ENCODE results near the gene OR10A4.

Gene OR10A4

DNA sequence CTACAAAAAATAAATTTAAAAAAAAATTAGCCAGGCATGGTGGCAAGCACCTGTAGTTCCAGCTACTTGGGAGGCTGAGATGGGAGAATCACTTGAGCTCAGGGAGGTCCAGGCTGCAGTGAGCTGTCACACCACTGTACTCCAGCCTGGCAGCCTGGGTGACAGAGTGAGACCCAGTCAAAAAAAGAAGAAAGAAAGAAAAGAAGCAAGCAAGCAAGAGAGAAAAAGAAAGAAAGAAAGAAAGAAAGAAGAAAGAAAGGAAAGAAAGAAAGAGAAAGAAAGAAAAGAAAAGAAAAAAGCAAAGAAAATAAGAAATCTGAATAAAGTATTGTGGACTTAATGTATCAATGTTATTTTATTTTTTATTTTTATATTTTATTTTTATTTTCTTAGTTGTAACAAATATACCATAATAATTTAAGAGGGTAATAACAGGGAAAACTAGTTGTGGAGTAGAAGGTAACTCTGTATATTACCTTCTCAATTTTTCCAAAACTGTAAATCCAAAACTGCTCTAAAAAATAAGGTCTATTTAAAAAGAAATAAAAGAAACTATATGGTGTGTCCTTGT lies 48.7 kb downstream of the OR10A4 start:
- peak overlapping the region in 1 of 3 experiments; percentile 37 for H3K27ac Mint-ChIP-seq
- peaks cover 8% of the 10 kb centered on the region for H3K4me1 Mint-ChIP-seq
- TF ChIP-seq, protein P1, sequence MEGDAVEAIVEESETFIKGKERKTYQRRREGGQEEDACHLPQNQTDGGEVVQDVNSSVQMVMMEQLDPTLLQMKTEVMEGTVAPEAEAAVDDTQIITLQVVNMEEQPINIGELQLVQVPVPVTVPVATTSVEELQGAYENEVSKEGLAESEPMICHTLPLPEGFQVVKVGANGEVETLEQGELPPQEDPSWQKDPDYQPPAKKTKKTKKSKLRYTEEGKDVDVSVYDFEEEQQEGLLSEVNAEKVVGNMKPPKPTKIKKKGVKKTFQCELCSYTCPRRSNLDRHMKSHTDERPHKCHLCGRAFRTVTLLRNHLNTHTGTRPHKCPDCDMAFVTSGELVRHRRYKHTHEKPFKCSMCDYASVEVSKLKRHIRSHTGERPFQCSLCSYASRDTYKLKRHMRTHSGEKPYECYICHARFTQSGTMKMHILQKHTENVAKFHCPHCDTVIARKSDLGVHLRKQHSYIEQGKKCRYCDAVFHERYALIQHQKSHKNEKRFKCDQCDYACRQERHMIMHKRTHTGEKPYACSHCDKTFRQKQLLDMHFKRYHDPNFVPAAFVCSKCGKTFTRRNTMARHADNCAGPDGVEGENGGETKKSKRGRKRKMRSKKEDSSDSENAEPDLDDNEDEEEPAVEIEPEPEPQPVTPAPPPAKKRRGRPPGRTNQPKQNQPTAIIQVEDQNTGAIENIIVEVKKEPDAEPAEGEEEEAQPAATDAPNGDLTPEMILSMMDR (IDR thresholded peaks at IDR 0.05; ENCODE audit: unreplicated experiment in 3 of 3) = no peak
- H3K27me3 Mint-ChIP-seq (ENCODE audit: low read depth) = peaks cover 5% of the 10 kb centered on the region
- H3K4me3 Mint-ChIP-seq = peak overlapping the region; percentile 22 to 96 (median 64)
- no peaks in the 10 kb centered on the region for H3K36me3 Mint-ChIP-seq (ENCODE audit: low read depth)
- H3K9me3 Mint-ChIP-seq = no peaks in the 10 kb centered on the region

DNA sequence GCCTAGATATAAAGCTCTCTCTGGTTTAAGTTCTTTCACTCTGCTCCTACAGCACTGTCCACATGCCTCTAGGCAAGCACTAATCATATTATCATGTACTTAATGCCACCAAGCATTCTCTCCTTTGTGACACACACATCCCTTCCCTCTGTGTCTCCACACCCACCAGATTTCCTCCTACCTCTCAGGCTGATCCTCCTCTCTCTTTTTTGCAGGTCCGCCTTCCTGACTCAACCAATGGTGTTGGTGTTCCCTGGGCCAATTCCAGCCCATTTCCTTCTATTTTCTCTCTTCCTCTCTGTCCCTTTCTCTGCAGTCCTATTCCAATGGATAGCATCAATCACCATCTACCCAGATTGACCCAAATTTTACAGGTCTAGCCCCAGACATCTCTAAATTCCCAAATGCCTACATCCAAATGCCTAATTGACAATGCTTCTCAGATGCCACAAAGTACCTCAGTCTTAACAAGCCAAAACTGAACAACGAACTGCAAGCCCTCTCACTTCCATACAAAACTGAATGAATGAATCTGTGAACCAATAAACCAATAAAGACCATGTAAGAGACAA lies 49.3 kb downstream of the OR10A4 start:
- TF ChIP-seq, protein P1 (IDR thresholded peaks at IDR 0.05; ENCODE audit: unreplicated experiment in 3 of 3) = no peak
- peaks cover 5% of the 10 kb centered on the region for H3K27me3 Mint-ChIP-seq (ENCODE audit: low read depth)
- H3K4me3 Mint-ChIP-seq = peak overlapping the region; percentile 95 to 96 (median 96)
- H3K4me1 Mint-ChIP-seq = peaks cover 8% of the 10 kb centered on the region
- H3K9me3 Mint-ChIP-seq = no peaks in the 10 kb centered on the region
- no peaks in the 10 kb centered on the region for H3K36me3 Mint-ChIP-seq (ENCODE audit: low read depth)
- peak overlapping the region; percentile 11 to 37 (median 20) for H3K27ac Mint-ChIP-seq

DNA sequence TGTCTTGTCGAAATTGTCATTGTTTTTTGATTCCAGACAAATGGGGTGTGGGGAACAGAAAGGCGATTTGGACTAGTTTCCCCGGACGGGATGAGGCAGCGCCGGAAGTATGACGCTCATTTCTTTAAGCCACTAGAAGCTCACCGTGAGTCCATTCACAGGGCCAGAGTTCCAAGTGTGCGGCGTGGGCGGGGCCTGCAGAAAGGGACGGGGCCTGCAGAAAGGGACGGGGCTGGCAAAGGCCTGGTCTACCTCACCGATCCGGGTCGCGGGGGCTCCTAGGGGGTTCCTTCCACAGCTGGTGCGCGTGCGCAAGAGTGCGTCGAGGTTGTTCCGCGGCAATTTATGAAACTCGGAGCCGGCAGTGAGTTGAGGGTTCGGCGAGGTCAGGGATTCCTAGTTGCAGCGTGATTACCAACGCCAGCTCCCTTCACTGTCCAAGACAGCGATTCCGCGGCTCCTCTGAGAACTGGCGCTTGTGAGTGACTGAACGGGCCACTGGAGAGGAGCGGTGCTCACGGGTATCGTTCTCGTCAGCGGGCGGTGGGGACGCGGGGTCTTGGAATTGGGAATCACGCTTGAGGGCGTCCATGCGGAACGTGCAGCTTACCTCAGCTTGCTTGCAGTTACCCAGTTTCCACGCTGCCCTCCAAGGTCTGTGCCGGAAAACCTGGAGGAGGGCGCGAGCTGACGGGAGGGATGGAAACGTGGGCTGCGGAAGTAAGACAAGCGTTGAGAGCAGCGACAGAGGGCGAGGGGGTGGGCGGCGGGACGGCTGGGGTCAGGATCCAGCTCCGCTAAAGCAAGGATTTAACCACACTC lies 50.0 kb downstream of the OR10A4 start, which contains the start of gene ZNF215:
Gene ZNF215 (plus strand): TSS at position 219 of the 822 bp plus-strand sequence. CDS start 5,847 bp downstream, outside the sequence.
- peak within 1 kb of the TSS; percentile 95 to 96 (median 96) for H3K4me3 Mint-ChIP-seq
- peaks cover 8% of the 10 kb centered on the region for H3K4me1 Mint-ChIP-seq
- H3K36me3 Mint-ChIP-seq (ENCODE audit: low read depth) = no peaks in the 10 kb centered on the region
- peak within 1 kb of the TSS; percentile 20 to 42 (median 37) for H3K27ac Mint-ChIP-seq
- H3K27me3 Mint-ChIP-seq (ENCODE audit: low read depth) = peaks cover 5% of the 10 kb centered on the region
- H3K9me3 Mint-ChIP-seq = no peaks in the 10 kb centered on the region
- TF ChIP-seq, protein P1 (IDR thresholded peaks at IDR 0.05; ENCODE audit: unreplicated experiment in 3 of 3) = no peak

DNA sequence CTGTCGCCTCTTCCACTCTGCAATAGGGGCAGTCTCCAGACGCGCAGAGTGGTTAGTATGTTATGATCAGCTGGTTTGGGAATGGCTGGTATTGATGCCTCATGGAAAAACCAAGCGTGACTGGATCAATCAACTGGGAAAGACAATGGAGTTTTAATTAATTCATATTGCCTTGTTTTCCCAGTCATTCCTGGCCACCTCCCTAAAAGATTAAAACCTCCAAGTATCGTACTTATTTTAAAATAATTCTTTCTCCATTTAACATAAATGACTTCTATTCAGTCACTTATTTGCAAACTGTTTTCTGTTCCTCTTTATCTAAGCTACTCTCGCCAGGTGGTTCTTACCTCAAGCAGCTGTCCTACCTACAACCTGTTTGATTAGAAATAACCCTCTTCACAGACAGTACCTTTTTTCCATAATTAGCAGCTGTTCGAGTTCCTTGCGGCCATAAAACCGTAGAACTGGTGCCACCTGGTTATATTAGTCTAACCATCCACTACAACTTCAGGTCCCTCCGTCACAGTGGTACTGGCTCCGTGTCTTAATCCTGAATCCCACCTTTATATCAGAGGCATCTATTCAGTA lies 50.7 kb downstream of the OR10A4 start:
- peak overlapping the region; percentile 95 to 96 (median 96) for H3K4me3 Mint-ChIP-seq
- peaks cover 8% of the 10 kb centered on the region for H3K4me1 Mint-ChIP-seq
- peaks cover 5% of the 10 kb centered on the region for H3K27me3 Mint-ChIP-seq (ENCODE audit: low read depth)
- H3K27ac Mint-ChIP-seq = peak overlapping the region in 1 of 3 experiments; percentile 42
- TF ChIP-seq, protein P1 (IDR thresholded peaks at IDR 0.05; ENCODE audit: unreplicated experiment in 3 of 3) = no peak
- H3K9me3 Mint-ChIP-seq = no peaks in the 10 kb centered on the region
- peaks cover under 1% of the 10 kb centered on the region for H3K36me3 Mint-ChIP-seq (ENCODE audit: low read depth)
